ENCODE results near the gene CHMP1A. TPM values are rescaled to one million over a fixed set of nuclear protein-coding genes. Genes with fewer than 3 reads are reported as not detected.

CHMP1A gene
- total RNA-seq, 2 experiments from 2014 or later = 51.1 to 56.9 TPM

DNA sequence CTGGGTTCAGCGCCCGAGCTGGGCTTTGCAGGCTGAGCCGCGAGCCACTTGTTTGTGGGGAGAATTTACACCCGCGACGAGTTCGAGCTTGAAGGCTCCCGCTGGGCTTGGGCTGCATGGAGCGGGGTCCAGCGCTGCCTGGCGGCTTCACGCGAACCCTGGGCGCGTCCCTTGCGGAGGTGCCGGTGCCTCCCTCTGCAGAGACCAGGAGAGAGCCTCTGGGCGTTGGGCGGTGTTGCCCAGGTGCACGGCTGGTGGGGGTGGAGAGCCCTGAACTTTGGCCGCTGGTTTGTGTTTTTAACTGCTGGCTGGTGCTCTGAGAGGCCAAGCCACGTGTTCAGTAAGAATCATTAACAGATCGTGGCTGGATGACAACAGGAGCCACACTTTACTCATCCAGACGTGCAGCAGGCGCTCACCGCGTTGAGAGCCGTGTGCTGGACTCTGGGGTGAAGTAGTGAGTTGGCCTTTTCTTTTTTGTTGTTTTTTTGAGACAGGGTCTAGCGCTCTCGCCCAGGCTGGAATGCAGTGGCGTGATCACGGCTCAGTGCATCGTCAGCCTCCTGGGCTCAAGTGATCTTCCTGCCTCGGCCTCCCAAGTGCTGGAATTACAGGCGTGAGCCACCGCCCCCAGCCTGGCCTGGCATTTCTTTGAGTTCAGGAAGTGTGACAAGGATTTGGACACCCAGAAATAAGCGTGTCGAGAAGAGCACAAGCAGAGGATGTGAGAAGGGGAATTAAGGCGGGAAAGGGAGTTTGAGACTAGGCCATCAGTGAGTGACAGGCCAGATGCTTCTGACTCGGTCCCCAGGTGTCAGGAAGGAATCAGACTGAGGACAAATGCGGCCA is 29.8 kb upstream of the CHMP1A start:
- H3K4me3 Mint-ChIP-seq = peak overlapping the region; percentile 87
- peak; percentile 36 for DNase-seq
- H3K36me3 Mint-ChIP-seq (ENCODE audit: low read depth) = peaks cover 21% of the 10 kb centered on the region
- CTCF ChIA-PET = interaction anchor here (1.0 to 2.4 kb wide), 4 partner anchors 8 to 19 kb away, joined by 3 to 23 read pairs (median 4); partner anchors contain the start of gene SPATA2L
- intact Hi-C loops (cut with micrococcal nuclease) = no loop called here
- POLR2A ChIA-PET = interaction anchor here (0.7 to 2.0 kb wide), 9 partner anchors 11 to 182 kb away, joined by 3 to 21 read pairs (median 4); partner anchors contain the start of gene SPATA2L
- no peaks in the 10 kb centered on the region for H3K9me3 Mint-ChIP-seq
- no peaks in the 10 kb centered on the region for H3K27me3 Mint-ChIP-seq
- peak; percentile 45 for ATAC-seq
- peaks cover 13% of the 10 kb centered on the region for H3K4me1 Mint-ChIP-seq (ENCODE audit: low read depth)
- TF ChIP-seq, protein P1, sequence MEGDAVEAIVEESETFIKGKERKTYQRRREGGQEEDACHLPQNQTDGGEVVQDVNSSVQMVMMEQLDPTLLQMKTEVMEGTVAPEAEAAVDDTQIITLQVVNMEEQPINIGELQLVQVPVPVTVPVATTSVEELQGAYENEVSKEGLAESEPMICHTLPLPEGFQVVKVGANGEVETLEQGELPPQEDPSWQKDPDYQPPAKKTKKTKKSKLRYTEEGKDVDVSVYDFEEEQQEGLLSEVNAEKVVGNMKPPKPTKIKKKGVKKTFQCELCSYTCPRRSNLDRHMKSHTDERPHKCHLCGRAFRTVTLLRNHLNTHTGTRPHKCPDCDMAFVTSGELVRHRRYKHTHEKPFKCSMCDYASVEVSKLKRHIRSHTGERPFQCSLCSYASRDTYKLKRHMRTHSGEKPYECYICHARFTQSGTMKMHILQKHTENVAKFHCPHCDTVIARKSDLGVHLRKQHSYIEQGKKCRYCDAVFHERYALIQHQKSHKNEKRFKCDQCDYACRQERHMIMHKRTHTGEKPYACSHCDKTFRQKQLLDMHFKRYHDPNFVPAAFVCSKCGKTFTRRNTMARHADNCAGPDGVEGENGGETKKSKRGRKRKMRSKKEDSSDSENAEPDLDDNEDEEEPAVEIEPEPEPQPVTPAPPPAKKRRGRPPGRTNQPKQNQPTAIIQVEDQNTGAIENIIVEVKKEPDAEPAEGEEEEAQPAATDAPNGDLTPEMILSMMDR (IDR thresholded peaks at IDR 0.05) = no peak
- peak overlapping the region; percentile 80 for H3K27ac Mint-ChIP-seq

DNA sequence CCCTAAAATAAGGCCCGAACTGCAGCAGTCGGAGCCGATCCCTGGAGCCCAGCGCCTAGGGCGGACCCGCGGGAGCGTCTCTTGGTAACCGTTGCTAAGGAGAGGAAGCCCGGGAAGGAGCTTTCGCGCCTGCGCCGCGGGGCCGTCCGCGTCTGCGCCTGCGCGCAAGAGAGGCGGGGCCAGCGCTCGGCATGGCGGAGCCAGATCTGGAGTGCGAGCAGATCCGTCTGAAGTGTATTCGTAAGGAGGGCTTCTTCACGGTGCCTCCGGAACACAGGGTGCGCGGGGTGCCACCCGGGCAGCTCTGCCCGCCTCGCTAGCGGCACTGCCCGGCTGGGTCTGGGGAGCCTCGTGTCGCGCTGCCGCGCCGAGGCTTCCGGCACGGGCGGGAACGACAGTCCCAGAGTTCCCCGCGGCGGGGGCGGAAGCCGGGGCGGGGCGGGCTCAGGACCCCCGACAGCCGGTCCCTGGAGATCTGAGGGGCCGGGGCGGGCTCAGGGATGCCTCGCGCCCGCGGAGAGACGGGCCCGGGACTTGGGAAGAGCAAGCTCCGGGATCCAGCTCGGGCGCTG is 29.1 kb upstream of the CHMP1A start, which contains the start of gene CDK10:
Gene CDK10, plus strand, starts transcription at position 170 of the 572 bp plus-strand sequence. Its CDS starts 22 bp downstream, at position 192.
- no peaks in the 10 kb centered on the region for H3K27me3 Mint-ChIP-seq
- no peaks in the 10 kb centered on the region for H3K9me3 Mint-ChIP-seq
- H3K27ac Mint-ChIP-seq = peak within 1 kb of the TSS; percentile 93
- DNase-seq (peak; percentile 89), ATAC-seq (peak; percentile 89)
- POLR2A ChIA-PET = interaction anchor here (0.7 to 2.0 kb wide), 7 partner anchors 12 to 181 kb away, joined by 3 to 21 read pairs (median 4); no protein-coding TSS in a partner anchor
- TF ChIP-seq, protein P1 (IDR thresholded peaks at IDR 0.05) = no peak
- peaks cover 21% of the 10 kb centered on the region for H3K36me3 Mint-ChIP-seq (ENCODE audit: low read depth)
- intact Hi-C loops (cut with micrococcal nuclease) = no loop called here
- peak within 1 kb of the TSS; percentile 87 for H3K4me3 Mint-ChIP-seq
- CTCF ChIA-PET = interaction anchor here (1.0 to 2.4 kb wide), 3 partner anchors 9 to 20 kb away, joined by 3 to 23 read pairs (median 3); partner anchors contain the start of gene SPATA2L
- peaks cover 13% of the 10 kb centered on the region for H3K4me1 Mint-ChIP-seq (ENCODE audit: low read depth)

DNA sequence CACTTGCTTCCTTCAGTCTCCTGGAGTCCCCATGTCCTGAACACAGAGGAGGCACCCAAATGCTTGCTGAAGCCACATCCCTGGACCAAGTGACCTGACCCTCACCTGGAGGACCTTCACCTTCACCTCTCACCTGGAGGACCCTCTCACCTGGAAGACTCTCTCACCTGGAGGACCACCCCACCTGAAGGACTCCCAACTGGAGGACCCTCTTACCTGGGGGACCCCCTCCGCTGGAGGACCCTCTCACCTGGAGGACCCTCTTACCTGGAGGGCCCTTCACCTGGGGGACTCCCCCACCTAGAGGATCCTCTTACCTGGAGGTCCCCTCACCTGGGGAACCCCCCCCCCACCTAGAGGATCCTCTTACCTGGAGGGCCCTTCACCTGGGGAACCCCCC is 28.4 kb upstream of the CHMP1A start:
- TF ChIP-seq, protein P1 (IDR thresholded peaks at IDR 0.05) = no peak
- no peaks in the 10 kb centered on the region for H3K9me3 Mint-ChIP-seq
- CTCF ChIA-PET = interaction anchor here (1.0 to 2.4 kb wide), 3 partner anchors 9 to 20 kb away, joined by 3 to 23 read pairs (median 3); partner anchors contain the start of gene SPATA2L
- H3K27me3 Mint-ChIP-seq = no peaks in the 10 kb centered on the region
- no peak for DNase-seq
- H3K4me3 Mint-ChIP-seq = peak overlapping the region; percentile 87
- ATAC-seq = no peak
- H3K27ac Mint-ChIP-seq = no peak overlapping the region
- POLR2A ChIA-PET = interaction anchor here (1.2 to 2.0 kb wide), 5 partner anchors 12 to 53 kb away, joined by 3 to 21 read pairs (median 5); no protein-coding TSS in a partner anchor
- H3K4me1 Mint-ChIP-seq (ENCODE audit: low read depth) = peaks cover 13% of the 10 kb centered on the region
- H3K36me3 Mint-ChIP-seq (ENCODE audit: low read depth) = peaks cover 21% of the 10 kb centered on the region
- intact Hi-C loops (cut with micrococcal nuclease) = no loop called here

DNA sequence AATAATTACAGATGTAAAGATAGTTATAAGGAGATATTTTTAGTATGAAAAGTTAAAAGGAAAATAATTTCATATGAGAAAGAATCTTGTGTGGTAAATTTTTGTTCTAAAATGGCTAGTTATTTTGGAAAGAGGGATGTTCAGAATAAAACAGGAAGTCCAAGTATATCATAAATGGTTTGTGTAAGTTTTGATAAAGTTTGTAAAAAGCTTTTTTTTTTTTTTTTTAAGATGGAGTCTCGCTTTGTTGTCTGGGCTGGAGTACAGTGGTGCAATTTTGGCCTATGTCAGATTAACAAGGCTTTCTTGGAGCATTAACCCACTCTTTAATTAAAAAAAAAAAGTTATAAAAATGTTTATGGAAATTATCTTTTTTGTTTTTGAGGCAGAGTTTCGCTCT is 20.8 kb upstream of the CHMP1A start:
- no peaks in the 10 kb centered on the region for H3K27me3 Mint-ChIP-seq
- no peaks in the 10 kb centered on the region for H3K9me3 Mint-ChIP-seq
- DNase-seq (no peak), ATAC-seq (no peak)
- intact Hi-C loops (cut with micrococcal nuclease) = no loop called here
- POLR2A ChIA-PET = interaction anchor here (0.9 kb wide), 1 partner anchor 58 kb away, joined by 3 read pairs; no protein-coding TSS in a partner anchor
- H3K27ac Mint-ChIP-seq = no peak overlapping the region
- TF ChIP-seq, protein P1 (IDR thresholded peaks at IDR 0.05) = no peak
- H3K4me1 Mint-ChIP-seq (ENCODE audit: low read depth) = no peaks in the 10 kb centered on the region
- CTCF ChIA-PET = interaction anchor here (1.6 kb wide), 1 partner anchor 10 kb away, joined by 3 read pairs; no protein-coding TSS in a partner anchor
- H3K36me3 Mint-ChIP-seq (ENCODE audit: low read depth) = no peaks in the 10 kb centered on the region
- no peak overlapping the region for H3K4me3 Mint-ChIP-seq

All from activated CD8-positive, alpha-beta T cell treated with anti-CD3 and anti-CD28 coated beads for 36 hours (primary cell).